Gastrocnemius medialis (tissue), 4 donors: Measurements from ENCODE around the gene SERPINA6.

Experiments
- POLR2A ChIP-seq, 2 donors: fragments of 450-650 bp; IDR thresholded peaks; one replicate each; pipeline ENCODE4 v1.6.1; 2017; ENCODE audit warnings: antibody characterized with exemption in 2 of 2, mild to moderate bottlenecking in 2 of 2, moderate library complexity in 2 of 2
- TF ChIP-seq, protein P1 (sequence below), 5 experiments: fragments of 450-650 bp in 3 of 5; fragments of 200-600 bp in 2 of 5; sonication (generic) in 2 of 5; IDR thresholded peaks in 4 of 5; conservative IDR thresholded peaks in 1 of 5; 1 replicate in 4 of 5; 2 replicates in 1 of 5; pipeline ENCODE4 v1.5.1; 2016 to 2019; ENCODE audit warnings: antibody characterized with exemption in 5 of 5, mild to moderate bottlenecking in 3 of 5, moderate library complexity in 3 of 5

DNA sequence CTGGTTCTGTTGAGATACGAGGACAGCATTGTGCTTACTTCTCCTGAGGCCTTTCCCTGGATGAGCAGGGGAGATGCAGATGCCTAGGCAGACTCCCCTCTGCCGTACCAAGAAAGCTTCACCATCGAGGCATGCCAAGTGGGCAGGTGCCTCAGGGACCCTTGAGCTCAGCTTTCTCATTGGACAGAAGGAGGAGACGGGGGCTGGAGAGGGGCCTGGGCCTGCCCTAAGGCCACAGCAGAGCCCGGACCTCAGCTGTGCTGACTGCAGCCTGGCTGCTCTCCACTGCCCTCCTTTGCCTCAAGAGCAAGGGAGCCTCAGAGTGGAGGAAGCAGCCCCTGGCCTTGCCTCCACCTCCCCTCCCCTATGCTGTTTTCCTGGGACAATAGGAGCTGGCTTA, 41.8 kb upstream of the SERPINA6 start:
- TF ChIP-seq, protein P1, sequence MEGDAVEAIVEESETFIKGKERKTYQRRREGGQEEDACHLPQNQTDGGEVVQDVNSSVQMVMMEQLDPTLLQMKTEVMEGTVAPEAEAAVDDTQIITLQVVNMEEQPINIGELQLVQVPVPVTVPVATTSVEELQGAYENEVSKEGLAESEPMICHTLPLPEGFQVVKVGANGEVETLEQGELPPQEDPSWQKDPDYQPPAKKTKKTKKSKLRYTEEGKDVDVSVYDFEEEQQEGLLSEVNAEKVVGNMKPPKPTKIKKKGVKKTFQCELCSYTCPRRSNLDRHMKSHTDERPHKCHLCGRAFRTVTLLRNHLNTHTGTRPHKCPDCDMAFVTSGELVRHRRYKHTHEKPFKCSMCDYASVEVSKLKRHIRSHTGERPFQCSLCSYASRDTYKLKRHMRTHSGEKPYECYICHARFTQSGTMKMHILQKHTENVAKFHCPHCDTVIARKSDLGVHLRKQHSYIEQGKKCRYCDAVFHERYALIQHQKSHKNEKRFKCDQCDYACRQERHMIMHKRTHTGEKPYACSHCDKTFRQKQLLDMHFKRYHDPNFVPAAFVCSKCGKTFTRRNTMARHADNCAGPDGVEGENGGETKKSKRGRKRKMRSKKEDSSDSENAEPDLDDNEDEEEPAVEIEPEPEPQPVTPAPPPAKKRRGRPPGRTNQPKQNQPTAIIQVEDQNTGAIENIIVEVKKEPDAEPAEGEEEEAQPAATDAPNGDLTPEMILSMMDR (IDR thresholded peaks at IDR 0.05 in 4 of 5, conservative IDR thresholded peaks at IDR 0.05 in 1 of 5): no peak
- TF ChIP-seq POLR2A (IDR thresholded peaks at IDR 0.05): no peak
